ENCODE measurements around the gene VPS35L. TPM values are rescaled to one million over a fixed set of nuclear protein-coding genes. Genes with fewer than 3 reads are reported as not detected.

The VPS35L gene
- total RNA-seq, 1 donor from 2014 or later = 62.0 TPM

DNA sequence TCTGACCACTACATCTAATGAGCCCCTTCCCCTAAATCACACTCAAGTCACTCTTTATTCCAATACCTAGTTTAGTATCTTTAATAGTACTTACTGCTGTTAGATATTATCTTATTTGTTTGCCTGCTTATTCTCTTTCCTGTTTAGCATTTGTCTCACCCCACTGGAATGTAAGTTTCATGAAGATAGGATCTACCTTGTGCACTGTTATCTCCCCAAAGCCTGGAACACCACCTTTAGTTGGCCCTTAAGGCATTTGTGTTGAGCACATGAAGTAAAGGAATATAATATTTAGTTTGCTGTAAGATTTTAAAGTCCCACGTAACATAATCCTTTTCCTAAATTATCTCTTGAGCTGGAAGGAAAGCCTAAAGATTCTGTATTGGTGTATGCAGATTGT is 50.2 kb downstream of the VPS35L start:
- no peak for TF ChIP-seq CTCF (conservative IDR thresholded peaks at IDR 0.05)
- Mint-ChIP-seq H3K4me1 (ENCODE audit: unreplicated experiment) (peaks cover 4% of the 10 kb centered on the region), H3K4me3 (no peak overlapping the region), H3K27ac (no peak overlapping the region), H3K9me3 (no peaks in the 10 kb centered on the region), H3K27me3 (no peaks in the 10 kb centered on the region), H3K36me3 (peaks cover 55% of the 10 kb centered on the region)
- DNase-seq (ENCODE audit: extremely low spot score, unreplicated experiment) = no peak

DNA sequence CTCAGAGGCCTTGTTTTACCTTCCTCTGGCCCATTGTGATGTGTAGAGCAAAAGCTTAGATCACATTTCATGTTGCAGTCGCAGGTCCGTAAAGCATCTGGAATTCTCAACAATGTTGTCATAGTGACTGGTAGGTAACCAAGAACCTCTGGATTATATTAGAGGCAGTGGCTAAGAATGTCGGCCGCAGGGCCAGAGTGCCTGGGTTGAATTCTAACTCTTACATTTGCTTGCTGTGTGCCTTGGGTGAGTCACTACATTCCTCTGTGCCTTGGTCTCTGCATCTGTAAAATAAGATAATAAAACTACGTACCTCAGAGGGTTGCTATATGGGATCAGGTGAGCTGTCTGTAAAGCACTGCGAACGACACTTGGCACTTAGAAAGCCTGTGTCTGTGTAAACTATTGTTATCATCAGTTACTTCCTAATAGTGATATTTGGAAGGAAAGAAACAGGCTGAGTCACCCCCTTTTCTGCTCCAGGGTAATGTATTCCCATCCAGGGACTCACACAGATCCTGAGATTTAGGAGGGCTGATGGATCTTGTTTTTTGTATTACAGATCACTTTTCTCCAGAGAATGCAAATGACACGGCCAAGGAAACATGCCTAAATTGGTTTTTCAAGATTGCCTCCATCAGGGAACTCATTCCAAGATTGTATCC is 52.2 kb downstream of the VPS35L start:
- no peak for DNase-seq (ENCODE audit: extremely low spot score, unreplicated experiment)
- no peak overlapping the region for H3K27ac Mint-ChIP-seq
- H3K27me3 Mint-ChIP-seq = no peaks in the 10 kb centered on the region
- H3K4me1 Mint-ChIP-seq (ENCODE audit: unreplicated experiment) = no peaks in the 10 kb centered on the region
- H3K36me3 Mint-ChIP-seq = peaks cover 55% of the 10 kb centered on the region
- H3K4me3 Mint-ChIP-seq = no peak overlapping the region
- no peaks in the 10 kb centered on the region for H3K9me3 Mint-ChIP-seq
- TF ChIP-seq CTCF (conservative IDR thresholded peaks at IDR 0.05) = no peak

DNA sequence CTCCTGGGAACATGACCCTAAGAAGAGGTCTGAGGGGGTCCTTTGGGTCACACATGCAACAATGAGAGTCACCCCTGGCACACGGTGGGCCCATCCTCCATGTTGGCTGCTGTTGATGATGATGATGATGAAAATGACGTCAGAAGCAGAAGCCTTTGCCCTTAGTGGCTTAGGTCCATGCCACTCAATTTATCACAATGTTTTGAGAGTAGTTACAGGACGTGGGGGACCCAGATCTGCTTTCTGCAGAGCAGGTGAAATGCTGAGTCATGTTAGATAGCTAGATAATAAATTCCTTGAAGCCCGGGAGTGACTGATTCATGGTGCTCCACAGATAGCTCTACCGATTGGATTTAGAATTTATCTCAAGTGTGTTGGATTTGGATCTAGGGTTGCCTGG is 53.9 kb downstream of the VPS35L start:
- H3K4me3 Mint-ChIP-seq = no peak overlapping the region
- peaks cover 48% of the 10 kb centered on the region for H3K36me3 Mint-ChIP-seq
- DNase-seq (ENCODE audit: extremely low spot score, unreplicated experiment) = no peak
- no peaks in the 10 kb centered on the region for H3K27me3 Mint-ChIP-seq
- H3K9me3 Mint-ChIP-seq = no peaks in the 10 kb centered on the region
- TF ChIP-seq CTCF (conservative IDR thresholded peaks at IDR 0.05) = no peak
- H3K4me1 Mint-ChIP-seq (ENCODE audit: unreplicated experiment) = no peaks in the 10 kb centered on the region
- H3K27ac Mint-ChIP-seq = no peak overlapping the region

DNA sequence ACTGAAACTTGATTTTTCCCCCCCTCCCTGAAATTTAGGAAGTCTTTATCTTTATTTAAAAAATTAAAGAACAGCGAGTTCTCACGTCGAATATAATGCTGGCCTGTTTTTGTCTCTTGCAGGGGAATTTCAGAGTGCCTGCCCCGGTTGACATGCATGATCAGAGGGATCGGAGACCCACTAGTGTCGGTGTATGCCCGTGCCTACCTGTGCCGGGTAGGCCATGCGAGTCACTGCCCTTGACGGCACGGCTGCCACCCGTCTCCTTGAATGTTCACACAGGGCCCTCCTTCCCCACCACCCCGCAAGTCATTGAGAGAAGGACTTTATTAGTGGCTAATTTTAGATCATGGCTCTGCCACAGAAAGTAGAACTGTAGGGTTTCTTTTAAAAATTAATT is 54.7 kb downstream of the VPS35L start:
- TF ChIP-seq CTCF (conservative IDR thresholded peaks at IDR 0.05) = no peak
- DNase-seq (ENCODE audit: extremely low spot score, unreplicated experiment) = no peak
- H3K4me1 Mint-ChIP-seq (ENCODE audit: unreplicated experiment) = no peaks in the 10 kb centered on the region
- no peaks in the 10 kb centered on the region for H3K27me3 Mint-ChIP-seq
- no peak overlapping the region for H3K27ac Mint-ChIP-seq
- H3K4me3 Mint-ChIP-seq = no peak overlapping the region
- no peaks in the 10 kb centered on the region for H3K9me3 Mint-ChIP-seq
- peaks cover 41% of the 10 kb centered on the region for H3K36me3 Mint-ChIP-seq

DNA sequence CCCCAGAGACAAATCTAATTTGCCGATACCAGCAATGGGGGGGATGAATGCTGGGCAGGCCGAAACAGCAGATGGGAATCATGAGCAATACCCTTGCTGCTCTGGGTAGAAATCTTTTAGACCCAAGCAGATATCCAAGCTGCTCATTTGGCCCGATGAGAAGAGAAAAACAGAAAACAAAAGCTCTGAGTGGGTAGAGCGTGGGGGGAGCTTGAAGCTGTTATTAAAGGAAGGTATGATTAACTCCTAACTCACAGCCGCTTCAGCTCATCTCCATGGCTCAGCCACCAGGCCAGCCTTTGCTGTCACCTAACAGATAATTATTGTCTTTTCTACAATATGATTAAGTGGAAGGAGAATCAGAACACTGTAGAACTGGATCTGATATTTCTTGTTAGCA is 58.3 kb downstream of the VPS35L start:
- no peak for TF ChIP-seq CTCF (conservative IDR thresholded peaks at IDR 0.05)
- DNase-seq (ENCODE audit: extremely low spot score, unreplicated experiment) = no peak
- Mint-ChIP-seq H3K36me3 (peaks cover 22% of the 10 kb centered on the region), H3K9me3 (no peaks in the 10 kb centered on the region), H3K4me3 (no peak overlapping the region), H3K27ac (no peak overlapping the region), H3K4me1 (ENCODE audit: unreplicated experiment) (no peaks in the 10 kb centered on the region), H3K27me3 (no peaks in the 10 kb centered on the region)

DNA sequence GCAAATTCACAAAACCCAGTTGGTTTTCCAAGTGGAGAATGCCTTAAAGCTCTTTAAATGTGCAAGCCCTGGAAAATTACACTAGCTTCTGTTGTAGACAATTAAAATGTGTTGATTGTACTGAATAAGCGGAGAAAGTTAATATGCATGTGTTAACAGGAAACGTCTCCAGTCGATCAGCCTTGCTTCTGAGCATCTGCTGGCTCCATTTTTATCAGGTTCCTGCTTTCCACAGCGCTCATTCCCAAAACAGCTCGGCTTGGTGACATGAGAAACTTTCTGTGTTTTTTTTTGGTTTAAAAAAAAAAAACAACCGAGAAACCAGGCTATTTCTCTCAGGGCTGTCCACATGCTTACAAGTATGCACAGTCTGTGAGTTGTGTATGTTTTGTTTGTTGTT is 60.7 kb downstream of the VPS35L start:
- H3K27ac Mint-ChIP-seq = no peak overlapping the region
- no peaks in the 10 kb centered on the region for H3K27me3 Mint-ChIP-seq
- H3K4me1 Mint-ChIP-seq (ENCODE audit: unreplicated experiment) = no peaks in the 10 kb centered on the region
- no peak for TF ChIP-seq CTCF (conservative IDR thresholded peaks at IDR 0.05)
- no peaks in the 10 kb centered on the region for H3K9me3 Mint-ChIP-seq
- H3K4me3 Mint-ChIP-seq = no peak overlapping the region
- DNase-seq (ENCODE audit: extremely low spot score, unreplicated experiment) = no peak
- peaks cover 14% of the 10 kb centered on the region for H3K36me3 Mint-ChIP-seq
